Stimulated activated CD8-positive, alpha-beta memory T cell treated with anti-CD3 and anti-CD28 coated beads, Interleukin-12 subunit alpha, Interleukin-12 subunit beta, amount 100 ng/mL, for 1 hour (primary cell): ENCODE results near the gene PPP2R5B.
"Not testable (repeated sequence)": the region's sequence is repeated elsewhere in the genome, so short reads cannot be mapped to it uniquely, and the experiment has no call there.

Experiments used
- DNase-seq: peaks from one replicate; pipeline ENCODE4 v3.0.0-alpha.2; 2020; ENCODE audit warnings: low read depth

The PPP2R5B gene

GRCh38 chr11:64976651-64977050, 52.2 kb downstream of the PPP2R5B start:
- DNase-seq, result no peak

GRCh38 chr11:64983339-64983738, 58.9 kb downstream of the PPP2R5B start:
- not testable (repeated sequence) for DNase-seq
